H1 (cell line): ENCODE measurements around the gene LLPH. TPM values are rescaled to one million over a fixed set of nuclear protein-coding genes. Genes with fewer than 3 reads are reported as not detected.

Experiments
- ASH2L ChIP-seq: fragments of 200-600, 300-600 bp; sonication (generic); IDR thresholded peaks from one replicate; pipeline ENCODE4 v1.7.1; 2017; ENCODE audit warnings: low read length
- BCL11A ChIP-seq, 2 experiments: IDR thresholded peaks; one replicate each; pipeline ENCODE4 v1.6.1; 2011; ENCODE audit warnings: low read depth in 2 of 2, low read length in 2 of 2, mild to moderate bottlenecking in 2 of 2
- CEBPB ChIP-seq: IDR thresholded peaks from 2 replicates; pipeline ENCODE4 v1.6.1; 2012; ENCODE audit warnings: low read depth, low read length
- EGR1 ChIP-seq: IDR thresholded peaks from 2 replicates; pipeline ENCODE4 v1.6.1; 2011; ENCODE audit warnings: low read depth, low read length, borderline replicate concordance
- JUND ChIP-seq: IDR thresholded peaks from 2 replicates; pipeline ENCODE4 v1.6.1; 2011; ENCODE audit warnings: mild to moderate bottlenecking, improper control_type of control experiment, low read length
- KDM4A ChIP-seq: IDR thresholded peaks from one replicate; pipeline ENCODE4 v1.7.1; 2012; ENCODE audit warnings: low read depth, mild to moderate bottlenecking, moderate library complexity, low read length, inconsistent platforms; ENCODE audit not compliant: severe bottlenecking
- POU5F1 ChIP-seq: IDR thresholded peaks from 2 replicates; pipeline ENCODE4 v1.6.1; 2011; ENCODE audit warnings: low read depth, mild to moderate bottlenecking, low read length, moderate library complexity
- RNF2 ChIP-seq: fragments of 200-900, 300-1000 bp; sonication (generic); IDR thresholded peaks from 2 replicates; pipeline ENCODE4 v1.7.1; 2016; ENCODE audit warnings: borderline replicate concordance, low read depth, mild to moderate bottlenecking, antibody characterized with exemption, low read length; ENCODE audit not compliant: poor library complexity, severe bottlenecking; ENCODE audit errors: missing control alignments
- RXRA ChIP-seq: IDR thresholded peaks from 2 replicates; pipeline ENCODE4 v1.6.1; 2011; ENCODE audit warnings: low read depth, mild to moderate bottlenecking, low read length, moderate library complexity; ENCODE audit not compliant: insufficient read depth
- SAP30 ChIP-seq: fragments of 300-600 bp; sonication (generic); IDR thresholded peaks from 2 replicates; pipeline ENCODE4 v1.7.1; 2012; ENCODE audit warnings: low read length, moderate library complexity, mild to moderate bottlenecking, inconsistent platforms; ENCODE audit not compliant: insufficient read depth, insufficient replicate concordance
- SIN3A ChIP-seq, 2 experiments: IDR thresholded peaks in 1 of 2; conservative IDR thresholded peaks in 1 of 2; 2 replicates each; pipeline ENCODE4 v1.6.1; 2011 to 2012; ENCODE audit warnings: low read length in 2 of 2, improper control_type of control experiment in 1 of 2, low read depth in 1 of 2, mild to moderate bottlenecking in 1 of 2
- SIX5 ChIP-seq: IDR thresholded peaks from 2 replicates; pipeline ENCODE4 v1.6.1; 2011; ENCODE audit warnings: mild to moderate bottlenecking, low read depth, low read length
- SP4 ChIP-seq: IDR thresholded peaks from 2 replicates; pipeline ENCODE4 v1.6.1; 2012; ENCODE audit warnings: low read length, inconsistent platforms
- SUZ12 ChIP-seq: fragments of 200-600 bp; sonication (generic); IDR thresholded peaks from 2 replicates; pipeline ENCODE4 v1.6.1; 2012; ENCODE audit warnings: mild to moderate bottlenecking, inconsistent platforms, low read length, moderate library complexity, mixed read lengths
- TAF7 ChIP-seq: optimal IDR thresholded peaks from 2 replicates; pipeline ENCODE3; 2011; ENCODE audit warnings: low read depth, mild to moderate bottlenecking, inconsistent platforms, low read length, moderate library complexity, borderline replicate concordance
- TCF12 ChIP-seq: IDR thresholded peaks from 2 replicates; pipeline ENCODE4 v1.6.1; 2011; ENCODE audit warnings: low read depth, mild to moderate bottlenecking, low read length
- ZNF274 ChIP-seq: IDR thresholded peaks from 2 replicates; pipeline ENCODE4 v1.7.0; 2012; ENCODE audit warnings: low read length, borderline replicate concordance; ENCODE audit errors: extremely low read depth
- polyA plus RNA-seq, 7 experiments: library from polyadenylated mRNA; depleted of rRNA in 3 of 7; stranded (reverse) in 5 of 7; unstranded in 2 of 7; fragments of >200 nt in 5 of 7; fragments of 200-250 nt in 2 of 7; gene quantifications; 1 replicate in 5 of 7; 2 replicates in 1 of 7; 4 replicates in 1 of 7; pipeline versions ENCODE4 v1.2.1 to v1.2.3, GENCODE V29; 2011 to 2013; ENCODE audit warnings: missing spikeins in 2 of 7, mixed read lengths in 2 of 7
- total RNA-seq: library from RNA; stranded (reverse); fragmentation: NEBNext Ultra II Directional; extraction: Animal tissue kit (Norgen Biotek cat#: 25700); gene quantifications from 2 replicates; pipeline ENCODE4 v1.2.1, GENCODE V29; 2021
- TF ChIP-seq, protein P1 (sequence below): IDR thresholded peaks from 2 replicates; pipeline ENCODE4 v1.6.1; 2011; ENCODE audit warnings: low read length, improper control_type of control experiment
- TF ChIP-seq, protein P2 (sequence below): IDR thresholded peaks from 2 replicates; pipeline ENCODE4 v1.6.1; 2012; ENCODE audit warnings: inconsistent platforms

Gene LLPH
- total and polyA plus RNA-seq, 2 of the 8 experiments (the other 6 are each of a cell fraction or from before 2014, with no cell fraction given) = 2.3 to 31.3 TPM

DNA sequence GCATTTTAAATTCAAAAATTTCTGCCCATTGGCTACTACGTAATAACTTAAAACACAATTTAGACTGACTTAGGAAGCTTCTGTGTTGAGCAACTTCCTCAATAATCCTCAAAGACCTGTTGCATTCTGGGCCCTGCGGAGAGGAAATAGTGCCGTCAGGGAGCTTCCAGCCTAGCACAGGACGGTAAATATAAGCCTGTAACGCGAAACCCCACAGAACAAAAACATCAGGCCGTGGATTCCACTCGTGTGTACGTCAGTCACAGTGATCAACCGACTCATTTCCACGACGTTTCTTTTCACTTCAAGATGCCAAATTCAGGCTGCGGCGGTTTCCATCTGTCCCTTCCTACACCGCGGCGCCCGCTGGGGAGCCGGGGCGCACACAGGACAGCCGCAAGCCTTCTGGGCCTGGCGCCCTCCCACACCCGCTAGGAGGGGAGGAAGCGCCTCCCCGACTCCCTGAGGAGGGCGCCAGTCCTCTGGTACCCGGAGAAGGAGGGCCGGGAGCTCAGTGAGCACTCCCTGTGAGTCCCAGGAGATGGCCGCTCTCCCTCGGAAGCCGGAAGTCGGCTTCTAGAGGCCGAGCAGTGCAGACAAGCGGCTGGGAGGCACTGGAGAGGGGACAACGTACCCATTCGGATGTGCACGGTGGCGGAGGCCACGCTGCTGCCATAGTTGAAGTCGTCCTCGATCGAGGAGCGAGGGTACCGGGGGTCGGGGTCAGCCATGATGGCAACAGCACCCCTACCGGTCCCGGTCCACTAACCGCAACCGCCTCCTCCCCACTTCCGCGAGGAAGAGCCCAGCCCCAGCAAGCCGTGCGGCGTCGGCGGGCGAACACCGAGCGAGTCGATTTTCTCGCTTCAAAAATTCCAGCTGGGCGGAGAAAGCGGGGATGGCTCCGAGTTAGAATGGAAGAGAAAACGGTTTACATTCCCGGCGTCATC is 38.9 kb upstream of the LLPH start, which contains the start of gene TMBIM4 (continued):
- TF ChIP-seq RNF2 (no peak), SIX5 (no peak), POU5F1 (no peak), SIN3A (conservative IDR thresholded peaks at IDR 0.05 in 1 of 2, IDR thresholded peaks at IDR 0.05 in 1 of 2; ENCODE audit: low read depth in 1 of 2, low read length in 2 of 2) (peak in 1 of 2 experiments; percentile 35; a peak in 1 of 4 replicates), EGR1 (peak; percentile 32; the same call in 1 of the 2 replicates), RXRA (no peak), ASH2L (peak; percentile 34), CEBPB (peak; percentile 37; the same call in 1 of the 2 replicates), SUZ12 (no peak), JUND (no peak), ZNF274 (no peak), TAF7 (no peak), SP4 (no peak), TCF12 (0 out of 2 replicates have a peak, but pooled peaks have one; percentile 15), SAP30 (no peak), KDM4A (peak; percentile 61), BCL11A (IDR thresholded peaks at IDR 0.05; ENCODE audit: low read depth in 2 of 2, low read length in 2 of 2) (no peak)
- TF ChIP-seq, protein P1, sequence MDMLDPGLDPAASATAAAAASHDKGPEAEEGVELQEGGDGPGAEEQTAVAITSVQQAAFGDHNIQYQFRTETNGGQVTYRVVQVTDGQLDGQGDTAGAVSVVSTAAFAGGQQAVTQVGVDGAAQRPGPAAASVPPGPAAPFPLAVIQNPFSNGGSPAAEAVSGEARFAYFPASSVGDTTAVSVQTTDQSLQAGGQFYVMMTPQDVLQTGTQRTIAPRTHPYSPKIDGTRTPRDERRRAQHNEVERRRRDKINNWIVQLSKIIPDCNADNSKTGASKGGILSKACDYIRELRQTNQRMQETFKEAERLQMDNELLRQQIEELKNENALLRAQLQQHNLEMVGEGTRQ = no peak
- TF ChIP-seq, protein P2, sequence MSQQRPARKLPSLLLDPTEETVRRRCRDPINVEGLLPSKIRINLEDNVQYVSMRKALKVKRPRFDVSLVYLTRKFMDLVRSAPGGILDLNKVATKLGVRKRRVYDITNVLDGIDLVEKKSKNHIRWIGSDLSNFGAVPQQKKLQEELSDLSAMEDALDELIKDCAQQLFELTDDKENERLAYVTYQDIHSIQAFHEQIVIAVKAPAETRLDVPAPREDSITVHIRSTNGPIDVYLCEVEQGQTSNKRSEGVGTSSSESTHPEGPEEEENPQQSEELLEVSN = no peak; the same call in 1 of the 2 replicates
